Medulla oblongata (tissue), 1 donor: Measurements from ENCODE around the gene FERMT3.

Experiments
- DNase-seq: peaks from one replicate; pipeline ENCODE4 v3.0.0-alpha.2; 2015; ENCODE audit errors: extremely low spot score

The FERMT3 gene

DNA sequence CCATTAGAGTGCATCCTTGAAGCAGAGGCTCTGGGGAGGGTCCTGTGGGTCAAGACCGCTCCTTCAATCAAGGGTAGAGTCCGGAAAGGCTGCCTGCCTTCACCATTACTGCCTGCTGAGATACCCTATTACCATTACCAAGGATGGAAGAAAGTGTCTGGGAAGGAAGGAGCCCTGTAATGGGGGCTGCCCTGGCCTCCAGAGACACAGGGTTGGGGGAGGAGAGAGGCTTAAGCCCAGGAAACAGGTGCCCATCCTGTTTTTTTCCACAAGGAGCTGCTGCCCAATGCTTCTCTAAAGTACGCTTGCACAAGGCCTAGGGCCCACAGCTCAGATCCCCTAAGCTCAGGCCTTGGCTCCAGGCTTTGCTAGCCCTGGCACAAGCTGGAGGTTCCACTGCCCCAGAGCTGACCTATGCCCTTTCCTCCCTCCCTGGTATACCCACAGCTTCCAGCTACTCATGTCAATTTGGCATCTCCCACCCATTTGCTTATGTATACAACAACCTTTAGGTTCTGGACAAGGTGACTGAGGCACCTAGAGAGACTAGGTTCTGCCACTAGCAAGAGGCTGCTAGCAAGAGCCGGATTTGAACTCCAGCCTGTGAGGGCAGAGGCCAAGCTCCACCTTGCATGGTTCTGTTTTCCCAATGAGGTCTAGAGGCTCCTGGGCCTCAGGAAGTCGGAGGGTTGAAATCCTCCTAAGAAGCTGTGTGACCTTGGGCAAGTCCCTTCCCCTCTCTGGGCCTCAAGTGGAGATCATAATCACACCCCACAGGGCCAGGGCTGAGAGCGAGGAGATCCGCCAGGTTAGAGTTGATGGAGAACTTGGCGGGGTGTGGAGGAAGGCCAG is 43.3 kb downstream of the FERMT3 start:
- no peak for DNase-seq

- DNase-seq: no peak
These were observed 44.0 kb downstream of the FERMT3 start for GRCh38 chr11:64250415-64251015.

DNA sequence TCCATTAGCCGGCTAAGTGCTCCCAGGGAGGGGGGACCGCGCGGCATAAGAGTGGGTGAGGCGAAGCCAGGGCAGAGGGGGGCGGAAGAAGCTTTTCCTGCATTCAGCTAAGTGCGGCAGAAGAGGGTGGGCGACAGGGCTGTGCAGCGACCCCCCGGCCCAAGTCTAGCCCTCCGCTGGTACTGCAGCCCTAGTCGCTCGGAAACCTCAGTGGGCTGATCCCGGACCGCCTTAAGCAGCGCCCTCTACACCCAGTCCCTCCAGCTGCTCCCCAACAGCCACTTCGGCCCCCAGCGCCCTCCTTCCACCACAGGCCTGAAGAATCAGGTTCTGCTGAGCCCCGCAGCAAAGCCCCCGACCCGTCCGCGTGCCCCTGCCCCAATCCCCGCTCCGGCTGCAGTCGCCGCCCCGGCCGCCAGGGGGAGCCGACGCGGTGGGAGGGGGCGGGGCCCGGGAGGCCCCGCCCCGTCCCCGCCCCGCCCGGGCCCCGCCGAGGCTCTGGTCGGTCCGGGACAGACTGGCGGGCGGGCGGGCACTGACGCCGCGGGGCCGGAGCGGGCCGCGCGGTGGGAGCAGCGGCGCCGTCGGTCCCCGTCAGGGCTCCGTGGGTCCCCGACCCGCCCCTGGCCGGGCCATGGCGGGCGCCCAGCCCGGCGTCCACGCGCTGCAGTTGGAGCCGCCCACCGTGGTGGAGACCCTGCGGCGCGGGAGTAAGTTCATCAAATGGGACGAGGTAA is 44.7 kb downstream of the FERMT3 start, which contains the start of gene PLCB3:
TSS of gene PLCB3 (plus strand) at position 515 of the 737 bp plus-strand sequence. CDS start at position 635, 120 bp downstream.
- peak; percentile 71 for DNase-seq

GRCh38 chr11:64251753-64252002 is 45.2 kb downstream of the FERMT3 start:
- DNase-seq: no peak

- no peak for DNase-seq
These were observed 45.7 kb downstream of the FERMT3 start for GRCh38 chr11:64252003-64252872.

- DNase-seq: no peak
These were observed 46.5 kb downstream of the FERMT3 start for GRCh38 chr11:64253043-64253442.

GRCh38 chr11:64253481-64253880 is 47.0 kb downstream of the FERMT3 start:
- peak; percentile 71 for DNase-seq

DNA sequence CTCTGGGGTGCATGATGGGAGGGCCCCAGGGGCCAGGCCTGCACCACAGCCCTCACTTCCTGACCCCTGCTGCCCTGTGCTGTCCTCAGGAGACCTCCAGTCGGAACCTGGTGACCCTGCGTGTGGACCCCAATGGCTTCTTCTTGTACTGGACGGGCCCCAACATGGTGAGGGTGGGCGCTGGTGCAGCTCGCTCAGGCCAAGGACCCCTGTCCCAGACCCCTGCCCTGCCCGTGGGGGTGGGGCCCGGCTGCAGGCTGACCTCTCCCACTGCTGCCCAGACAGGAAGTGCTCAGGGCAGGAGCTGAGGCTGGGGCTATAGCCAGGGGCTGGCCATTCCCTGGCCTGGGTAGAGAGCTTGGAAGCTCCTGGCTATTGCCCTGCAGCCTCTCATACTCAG is 47.8 kb downstream of the FERMT3 start:
- no peak for DNase-seq

DNA sequence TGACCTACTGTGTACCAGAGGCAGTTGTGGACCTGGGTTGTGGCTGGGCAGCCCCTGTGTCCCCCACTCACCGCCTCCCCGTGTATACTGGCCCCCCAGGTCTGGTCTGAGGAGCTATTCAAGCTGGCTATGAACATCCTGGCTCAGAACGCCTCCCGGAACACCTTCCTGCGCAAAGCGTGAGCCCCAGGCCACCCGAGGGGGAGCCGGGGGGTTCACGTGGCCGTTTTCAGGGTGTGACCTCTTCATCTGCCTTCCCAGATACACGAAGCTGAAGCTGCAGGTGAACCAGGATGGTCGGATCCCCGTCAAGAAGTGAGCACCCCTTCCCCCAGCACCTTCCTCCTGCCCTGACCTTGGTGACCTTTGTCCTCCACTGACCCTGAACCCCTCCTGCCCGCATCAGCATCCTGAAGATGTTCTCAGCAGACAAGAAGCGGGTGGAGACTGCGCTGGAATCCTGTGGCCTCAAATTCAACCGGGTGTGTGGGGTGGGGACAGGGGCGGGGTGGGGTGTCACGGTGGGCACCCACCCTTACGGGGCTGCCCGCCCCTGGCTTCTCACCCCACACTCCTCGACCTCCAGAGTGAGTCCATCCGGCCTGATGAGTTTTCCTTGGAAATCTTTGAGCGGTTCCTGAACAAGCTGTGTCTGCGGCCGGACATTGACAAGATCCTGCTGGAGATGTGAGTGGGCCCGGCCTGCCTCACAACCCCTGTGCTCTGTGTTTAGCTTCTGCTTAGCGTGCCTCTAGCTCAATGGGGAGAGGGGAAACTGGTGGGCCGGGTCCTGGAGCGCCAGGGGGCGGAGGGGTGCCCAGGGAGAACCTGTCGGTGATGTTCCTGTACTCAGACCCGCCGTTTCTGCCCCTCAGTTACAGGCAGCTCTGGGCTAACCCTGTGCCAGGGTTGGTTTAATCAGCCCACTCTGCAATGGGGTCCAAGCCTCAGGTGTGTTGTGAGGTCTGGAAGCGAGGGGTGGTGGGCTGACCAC is 48.9 kb downstream of the FERMT3 start:
- no peak for DNase-seq

GRCh38 chr11:64256300-64256699 is 49.8 kb downstream of the FERMT3 start:
- DNase-seq: no peak

GRCh38 chr11:64258356-64258755 is 51.8 kb downstream of the FERMT3 start:
- DNase-seq: no peak

GRCh38 chr11:64258946-64259532 is 52.5 kb downstream of the FERMT3 start:
- no peak for DNase-seq

DNA sequence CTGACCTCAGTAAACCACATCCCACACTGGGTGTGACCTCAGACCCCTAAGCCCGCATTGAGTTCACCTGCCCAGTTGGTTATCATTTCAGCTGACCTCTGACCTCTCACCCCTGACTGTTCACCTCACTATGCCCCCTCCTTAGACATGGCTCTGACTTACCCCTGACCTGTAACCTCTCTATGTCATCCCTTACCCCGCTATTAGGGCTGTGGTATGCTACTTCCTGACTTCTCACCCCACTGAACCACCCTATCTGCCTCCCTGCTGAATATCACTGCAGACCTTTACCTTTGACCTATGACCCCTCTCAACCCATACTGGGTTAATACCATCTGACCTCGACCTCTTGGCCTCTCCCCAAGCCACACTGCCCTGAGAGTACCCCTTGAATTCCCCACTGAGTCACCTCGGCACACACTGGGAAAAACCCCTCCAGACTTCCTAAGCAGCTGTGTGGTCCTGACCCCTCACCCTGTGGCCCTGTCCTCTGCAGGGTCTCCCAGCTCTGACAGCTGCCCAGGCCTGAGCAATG is 53.1 kb downstream of the FERMT3 start:
- no peak for DNase-seq

DNA sequence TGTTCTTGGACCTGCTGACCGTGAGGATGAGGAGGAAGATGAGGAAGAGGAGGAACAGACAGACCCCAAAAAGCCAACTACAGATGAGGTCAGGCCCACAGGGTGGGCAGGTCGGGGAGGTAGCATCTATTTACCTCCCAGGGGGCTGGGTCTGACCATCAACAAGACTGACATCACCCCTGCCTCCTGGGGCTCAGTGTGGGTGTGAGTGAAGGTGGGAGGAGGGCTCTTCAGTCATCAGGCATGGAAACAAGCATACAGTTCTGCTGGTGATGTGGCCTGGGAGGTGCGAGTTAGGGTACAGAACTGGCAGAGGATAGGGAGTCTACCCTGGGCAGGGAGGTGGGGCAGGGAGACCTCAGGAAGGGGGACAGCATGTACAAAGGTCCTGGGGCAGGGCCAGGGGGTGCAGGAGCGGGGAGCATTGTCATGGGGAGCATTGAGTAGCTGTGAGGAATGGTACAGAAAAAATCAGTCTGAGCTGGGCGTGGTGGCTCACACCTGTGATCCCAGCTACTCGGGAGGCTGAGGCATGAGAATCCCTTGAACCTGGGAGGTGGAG is 53.7 kb downstream of the FERMT3 start:
- DNase-seq: no peak

- no peak for DNase-seq
These were observed 55.1 kb downstream of the FERMT3 start for GRCh38 chr11:64261556-64262080.

GRCh38 chr11:64262271-64263002 is 55.9 kb downstream of the FERMT3 start:
- no peak for DNase-seq

DNA sequence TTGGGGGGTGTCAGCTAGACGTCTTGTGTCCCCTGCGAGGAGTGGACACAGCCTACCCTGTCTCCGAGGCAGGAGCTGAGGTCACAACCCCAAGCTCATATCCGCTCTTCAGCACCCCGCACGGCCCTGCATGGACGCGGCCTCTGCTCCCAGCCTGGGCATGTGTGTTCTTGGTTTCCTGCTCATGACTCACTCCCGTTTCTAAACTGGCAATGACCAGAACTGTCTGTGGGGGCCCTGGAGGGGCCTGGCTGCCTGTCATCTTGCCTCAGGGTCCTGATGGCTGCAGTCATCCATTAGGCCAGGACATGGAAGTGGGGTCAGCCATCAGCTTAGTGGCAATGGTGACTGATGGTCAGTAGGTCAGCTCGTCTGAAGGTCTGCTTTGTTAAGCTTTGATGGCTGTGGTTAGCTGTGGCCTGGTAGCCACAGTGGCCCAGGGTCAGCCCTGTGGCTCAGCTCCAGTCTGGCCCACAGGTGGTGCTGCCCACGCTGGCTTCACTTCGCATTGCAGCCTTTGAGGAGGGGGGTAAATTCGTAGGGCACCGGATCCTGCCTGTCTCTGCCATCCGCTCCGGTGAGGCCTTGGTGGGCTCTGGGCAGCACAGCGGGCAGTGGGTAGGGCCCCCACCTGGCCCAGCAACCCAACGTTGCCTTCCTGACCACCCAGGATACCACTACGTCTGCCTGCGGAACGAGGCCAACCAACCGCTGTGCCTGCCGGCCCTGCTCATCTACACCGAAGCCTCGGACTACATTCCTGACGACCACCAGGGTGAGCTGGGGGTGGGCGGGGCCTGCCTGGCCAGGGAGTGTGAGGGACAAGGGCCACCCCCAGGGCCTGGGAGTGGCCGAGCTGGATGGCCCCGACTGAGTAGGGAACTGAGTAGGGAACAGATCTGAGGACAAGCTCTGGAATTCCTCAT is 56.8 kb downstream of the FERMT3 start:
- no peak for DNase-seq

DNA sequence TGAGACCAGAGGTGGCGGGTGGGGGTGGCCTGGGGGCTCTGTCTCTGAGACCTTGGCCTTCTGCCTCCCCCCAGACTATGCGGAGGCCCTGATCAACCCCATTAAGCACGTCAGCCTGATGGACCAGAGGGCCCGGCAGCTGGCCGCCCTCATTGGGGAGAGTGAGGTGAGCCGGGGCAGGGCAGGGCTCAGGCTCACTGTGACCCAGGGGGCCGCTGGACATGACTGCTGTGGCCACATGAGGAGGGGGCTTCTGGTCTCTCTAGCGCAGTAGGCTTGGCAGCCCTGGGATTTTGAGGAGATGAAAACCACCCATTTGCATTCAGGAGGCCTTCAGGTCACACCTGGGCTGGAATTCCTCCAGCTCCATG is 57.4 kb downstream of the FERMT3 start:
- no peak for DNase-seq
